Gastrocnemius medialis (tissue), 4 donors: ENCODE measurements around the gene PALD1. TPM values are rescaled to one million over a fixed set of nuclear protein-coding genes. Genes with fewer than 3 reads are reported as not detected.

Source experiments
- ATAC-seq, 2 donors: fragments of 150-250 bp; one replicate each; pipeline ENCODE4 v1.9.1; 2016
- DNase-seq, 2 donors: peaks; one replicate each; pipeline ENCODE4 v3.0.0-alpha.2; 2019
- H3K27ac ChIP-seq, 4 donors: fragments of 200-600 bp; sonication (generic); 1 replicate in 1 of 4; 2 replicates in 3 of 4; pipeline ENCODE4 v1.5.1; 2016 to 2018; ENCODE audit warnings: mild to moderate bottlenecking in 2 of 4, moderate library complexity in 1 of 4
- H3K27me3 ChIP-seq, 3 donors: fragments of 200-600 bp; sonication (generic) in 2 of 3; 1 replicate in 1 of 3; 2 replicates in 2 of 3; pipeline versions ENCODE4 v1.5.1 to v1.6.0; 2016 to 2019; ENCODE audit warnings: mild to moderate bottlenecking in 1 of 3, moderate library complexity in 1 of 3
- H3K36me3 ChIP-seq, 2 donors: fragments of 200-600 bp; sonication (generic) in 1 of 2; one replicate each; pipeline ENCODE4 v1.5.1; 2017 to 2018
- H3K4me1 ChIP-seq, 2 donors: fragments of 200-600 bp; sonication (generic) in 1 of 2; one replicate each; pipeline ENCODE4 v1.5.1; 2016 to 2017; ENCODE audit warnings: mild to moderate bottlenecking in 2 of 2
- H3K4me3 ChIP-seq, 4 donors: fragments of 200-600 bp; sonication (generic) in 3 of 4; 1 replicate in 1 of 4; 2 replicates in 3 of 4; pipeline ENCODE4 v1.5.1; 2016 to 2019; ENCODE audit warnings: mild to moderate bottlenecking in 2 of 4
- H3K9me3 ChIP-seq, 3 donors: fragments of 200-600 bp; sonication (generic) in 2 of 3; 1 replicate in 1 of 3; 2 replicates in 2 of 3; pipeline ENCODE4 v1.5.1; 2016 to 2019
- POLR2A ChIP-seq, 2 donors: fragments of 450-650 bp; IDR thresholded peaks; one replicate each; pipeline ENCODE4 v1.6.1; 2017; ENCODE audit warnings: antibody characterized with exemption in 2 of 2, mild to moderate bottlenecking in 2 of 2, moderate library complexity in 2 of 2
- in situ Hi-C, 4 donors: fragments of 200-750 bp; cut with MboI; loops; one replicate each; pipeline versions ENCODE4 v1.15.0 to v1.8.0; 2017; ENCODE audit warnings: low sequenced_read_pairs in 4 of 4
- intact Hi-C: fragments of 100-400 bp; cut with DNase I; formaldehyde crosslinking; loops from one replicate; pipeline ENCODE4 v1.15.1; 2023; ENCODE audit warnings: low total_unique reads
- total RNA-seq, 4 donors: library from RNA; depleted of rRNA; stranded (reverse); fragments of >200 nt; gene quantifications; one replicate each; pipeline versions ENCODE4 v1.1.0 to v1.2.3, GENCODE V29; 2016
- TF ChIP-seq, protein P1 (sequence below), 5 experiments: fragments of 450-650 bp in 3 of 5; fragments of 200-600 bp in 2 of 5; sonication (generic) in 2 of 5; IDR thresholded peaks in 4 of 5; conservative IDR thresholded peaks in 1 of 5; 1 replicate in 4 of 5; 2 replicates in 1 of 5; pipeline ENCODE4 v1.5.1; 2016 to 2019; ENCODE audit warnings: antibody characterized with exemption in 5 of 5, mild to moderate bottlenecking in 3 of 5, moderate library complexity in 3 of 5

The PALD1 gene
- total RNA-seq, 4 donors from 2014 or later, result 1.4 to 4.1 (median 2.3) TPM

DNA sequence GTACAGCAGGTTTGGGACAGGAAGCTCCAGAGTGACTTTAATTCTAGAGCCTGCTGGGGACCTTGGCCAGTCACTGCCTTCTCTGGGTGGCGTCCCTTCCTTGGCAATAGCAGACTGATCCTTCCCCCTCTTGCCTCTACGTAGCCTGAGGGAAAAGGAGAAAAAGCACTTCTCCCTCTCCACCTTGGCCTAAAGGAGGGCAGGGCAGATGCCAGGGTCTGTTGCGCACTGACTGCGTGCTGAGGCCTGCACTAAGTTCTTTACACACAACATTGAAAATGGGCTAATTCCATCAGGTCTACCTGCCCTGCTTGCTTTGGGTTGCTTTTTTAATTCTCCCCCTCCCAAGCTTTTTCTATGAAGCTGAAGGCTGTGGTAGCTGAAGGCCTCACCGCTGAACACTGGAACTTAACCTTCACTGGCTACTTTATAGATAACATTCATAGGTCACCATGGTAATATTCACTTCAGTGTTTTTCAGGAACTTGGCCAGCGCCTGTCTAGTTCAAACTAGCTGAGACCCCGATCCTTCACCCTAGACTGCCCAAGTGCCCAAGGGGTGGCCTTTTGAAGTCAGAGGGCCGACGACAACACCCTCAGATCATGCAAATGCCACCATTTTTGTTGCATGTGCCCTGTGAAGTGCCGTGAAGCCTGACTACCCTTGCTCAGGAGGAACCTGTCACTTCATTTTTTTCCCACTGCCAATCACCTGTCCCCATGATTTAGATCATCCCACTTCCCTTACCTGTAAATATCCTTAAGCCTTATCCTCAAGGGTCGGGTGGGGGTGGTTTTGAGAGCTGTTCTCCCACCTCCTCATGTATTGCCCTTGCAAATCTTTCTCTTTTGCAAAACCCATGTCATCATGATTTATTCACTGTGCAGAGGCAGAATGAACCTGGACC lies 95.3 kb downstream of the PALD1 start:
- H3K4me1 ChIP-seq, result peaks cover 7 to 9% of the 10 kb centered on the region in 2 donors
- H3K36me3 ChIP-seq, result no peaks in the 10 kb centered on the region
- DNase-seq (no peak), ATAC-seq (no peak)
- in situ Hi-C loops, result no loop called here
- no peak overlapping the region for H3K27ac ChIP-seq
- H3K27me3 ChIP-seq, result no peaks in the 10 kb centered on the region
- H3K9me3 ChIP-seq, result no peaks in the 10 kb centered on the region
- no peak overlapping the region for H3K4me3 ChIP-seq
- TF ChIP-seq, protein P1, sequence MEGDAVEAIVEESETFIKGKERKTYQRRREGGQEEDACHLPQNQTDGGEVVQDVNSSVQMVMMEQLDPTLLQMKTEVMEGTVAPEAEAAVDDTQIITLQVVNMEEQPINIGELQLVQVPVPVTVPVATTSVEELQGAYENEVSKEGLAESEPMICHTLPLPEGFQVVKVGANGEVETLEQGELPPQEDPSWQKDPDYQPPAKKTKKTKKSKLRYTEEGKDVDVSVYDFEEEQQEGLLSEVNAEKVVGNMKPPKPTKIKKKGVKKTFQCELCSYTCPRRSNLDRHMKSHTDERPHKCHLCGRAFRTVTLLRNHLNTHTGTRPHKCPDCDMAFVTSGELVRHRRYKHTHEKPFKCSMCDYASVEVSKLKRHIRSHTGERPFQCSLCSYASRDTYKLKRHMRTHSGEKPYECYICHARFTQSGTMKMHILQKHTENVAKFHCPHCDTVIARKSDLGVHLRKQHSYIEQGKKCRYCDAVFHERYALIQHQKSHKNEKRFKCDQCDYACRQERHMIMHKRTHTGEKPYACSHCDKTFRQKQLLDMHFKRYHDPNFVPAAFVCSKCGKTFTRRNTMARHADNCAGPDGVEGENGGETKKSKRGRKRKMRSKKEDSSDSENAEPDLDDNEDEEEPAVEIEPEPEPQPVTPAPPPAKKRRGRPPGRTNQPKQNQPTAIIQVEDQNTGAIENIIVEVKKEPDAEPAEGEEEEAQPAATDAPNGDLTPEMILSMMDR (IDR thresholded peaks at IDR 0.05 in 4 of 5, conservative IDR thresholded peaks at IDR 0.05 in 1 of 5), result no peak
- intact Hi-C loops, result no loop called here

DNA sequence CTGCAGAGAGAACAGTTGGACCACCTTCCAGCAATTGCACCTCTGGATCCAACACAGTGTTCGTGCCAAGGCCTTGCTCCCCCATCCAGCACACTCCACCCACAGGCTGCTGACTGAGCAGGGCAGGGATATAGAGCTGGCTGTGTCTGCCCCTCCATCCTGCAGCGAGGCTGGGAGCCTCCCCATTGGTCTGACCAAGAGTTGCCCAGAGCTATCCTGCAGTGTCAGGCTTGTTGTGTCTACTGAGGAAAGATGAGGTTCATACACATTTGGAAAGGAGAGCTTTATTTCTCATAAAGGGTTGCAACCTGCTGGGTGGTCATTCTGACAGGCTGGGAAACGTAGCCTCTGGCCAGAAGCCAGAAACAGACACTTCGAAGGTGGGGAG lies 96.9 kb downstream of the PALD1 start:
- H3K36me3 ChIP-seq, result no peaks in the 10 kb centered on the region
- no peaks in the 10 kb centered on the region for H3K27me3 ChIP-seq
- no peaks in the 10 kb centered on the region for H3K9me3 ChIP-seq
- peaks cover 7 to 9% of the 10 kb centered on the region in 2 donors for H3K4me1 ChIP-seq
- TF ChIP-seq, protein P1 (IDR thresholded peaks at IDR 0.05 in 4 of 5, conservative IDR thresholded peaks at IDR 0.05 in 1 of 5), result no peak
- no peak for TF ChIP-seq POLR2A (IDR thresholded peaks at IDR 0.05)
- ATAC-seq (no peak), DNase-seq (no peak)
- intact Hi-C loops (no loop called here), in situ Hi-C loops (no loop called here)
- no peak overlapping the region for H3K27ac ChIP-seq
- H3K4me3 ChIP-seq, result no peak overlapping the region

DNA sequence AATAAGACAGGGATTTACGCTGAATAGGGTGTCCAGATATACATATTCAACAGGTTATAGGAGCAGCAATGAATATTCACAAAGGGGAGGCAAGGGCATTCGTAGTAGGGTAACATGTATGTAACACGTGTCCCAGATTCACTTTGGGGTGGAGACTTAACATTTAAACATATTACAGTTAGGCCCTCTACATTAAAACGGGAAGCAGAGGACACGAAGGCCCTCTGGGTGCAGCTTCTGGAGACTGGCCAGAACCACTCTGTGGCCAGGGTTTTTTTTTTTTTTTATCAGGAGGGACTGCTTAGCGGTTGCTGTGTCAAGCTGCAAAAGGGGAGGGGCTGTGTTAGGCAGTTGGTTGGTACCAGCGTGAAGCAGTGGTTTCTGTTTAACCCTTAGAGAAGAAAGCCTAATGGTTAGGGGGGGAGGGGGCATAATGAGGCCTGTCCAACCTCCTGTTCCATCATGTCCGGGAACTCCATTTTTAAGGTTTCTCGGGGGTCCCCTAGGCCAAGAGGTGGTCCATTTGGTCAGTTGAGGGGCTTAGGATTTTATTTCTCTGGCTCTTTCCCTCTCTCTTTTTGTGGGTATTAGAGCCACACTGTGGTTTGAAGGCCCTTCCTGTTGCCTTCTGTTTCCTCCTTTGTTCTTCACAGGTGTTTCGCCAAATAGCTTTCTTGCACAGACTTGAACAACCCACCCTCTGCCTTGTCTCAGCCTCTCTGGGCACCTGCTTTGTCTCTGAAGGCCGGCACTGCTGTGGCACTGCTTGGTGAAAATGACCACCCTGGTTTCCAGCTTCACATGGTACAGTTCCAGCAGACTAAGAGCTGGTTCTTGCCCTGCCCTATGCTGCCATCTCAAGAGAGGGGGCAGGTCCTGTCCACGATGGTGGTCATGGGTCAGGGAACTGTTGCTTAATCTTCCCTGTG lies 97.6 kb downstream of the PALD1 start:
- Histone ChIP-seq H3K27ac (no peak overlapping the region), H3K36me3 (no peaks in the 10 kb centered on the region), H3K4me1 (peaks cover 7 to 9% of the 10 kb centered on the region in 2 donors), H3K27me3 (no peaks in the 10 kb centered on the region), H3K9me3 (no peaks in the 10 kb centered on the region), H3K4me3 (no peak overlapping the region)
- TF ChIP-seq POLR2A (IDR thresholded peaks at IDR 0.05), result no peak
- TF ChIP-seq, protein P1 (IDR thresholded peaks at IDR 0.05 in 4 of 5, conservative IDR thresholded peaks at IDR 0.05 in 1 of 5), result no peak
- in situ Hi-C loops, result no loop called here
- intact Hi-C loops, result no loop called here
- ATAC-seq (peak; percentile 30 to 52), DNase-seq (peak in 1 of 2 donors; percentile 26)

GRCh38 chr10:70576803-70577517 lies 98.4 kb downstream of the PALD1 start:
- H3K4me1 ChIP-seq, result peaks cover 7 to 9% of the 10 kb centered on the region in 2 donors

More at GRCh38 chr10:70576803-70577517, 98.4 kb downstream of the PALD1 start:
- Histone ChIP-seq H3K4me3 (no peak overlapping the region), H3K27me3 (no peaks in the 10 kb centered on the region), H3K36me3 (no peaks in the 10 kb centered on the region), H3K27ac (no peak overlapping the region), H3K9me3 (no peaks in the 10 kb centered on the region)
- in situ Hi-C loops (no loop called here), intact Hi-C loops (no loop called here)
- DNase-seq, result no peak
- no peak for ATAC-seq
- no peak for TF ChIP-seq POLR2A (IDR thresholded peaks at IDR 0.05)
- TF ChIP-seq, protein P1 (IDR thresholded peaks at IDR 0.05 in 4 of 5, conservative IDR thresholded peaks at IDR 0.05 in 1 of 5), result no peak
